HG03060 (cell line): ENCODE measurements around the gene KDM7A.
A peak's percentile ranks its signal among the peaks of the same experiment; 100 is the strongest.

ENCODE experiments used
- ATAC-seq: cut with Tn5 transposase; IDR thresholded peaks from one replicate; pipeline ENCODE4 v1.9.1; 2021; ENCODE audit warnings: low read depth, moderate number of reproducible peaks; ENCODE audit not compliant: unreplicated experiment

KDM7A gene

GRCh38 chr7:140059273-140060242, 117.2 kb downstream of the KDM7A start:
- ATAC-seq = no peak

GRCh38 chr7:140058517-140058916, 118.3 kb downstream of the KDM7A start:
- no peak for ATAC-seq

GRCh38 chr7:140057143-140057535, 119.6 kb downstream of the KDM7A start:
- no peak for ATAC-seq

- ATAC-seq = no peak
Measured at GRCh38 chr7:140056431-140057142, 120.2 kb downstream of the KDM7A start.

- no peak for ATAC-seq
Measured at GRCh38 chr7:140055833-140056232, 121.0 kb downstream of the KDM7A start.

- ATAC-seq = no peak
Measured at GRCh38 chr7:140054751-140055150, 122.0 kb downstream of the KDM7A start.

- ATAC-seq = peak; percentile 81
Measured at GRCh38 chr7:140053812-140054539, 122.8 kb downstream of the KDM7A start.

GRCh38 chr7:140051820-140052219, 125.0 kb downstream of the KDM7A start:
- no peak for ATAC-seq

- ATAC-seq = no peak
Measured at GRCh38 chr7:140050100-140050499, 126.7 kb downstream of the KDM7A start.

- ATAC-seq = no peak
Measured at GRCh38 chr7:140049339-140050024, 127.3 kb downstream of the KDM7A start.

- no peak for ATAC-seq
Measured at GRCh38 chr7:140048989-140049338, 127.8 kb downstream of the KDM7A start.

GRCh38 chr7:140048138-140048537, 128.6 kb downstream of the KDM7A start:
- no peak for ATAC-seq

- ATAC-seq = no peak
Measured at GRCh38 chr7:140047197-140047596, 129.6 kb downstream of the KDM7A start.

GRCh38 chr7:140045697-140046096, 131.1 kb downstream of the KDM7A start:
- ATAC-seq = no peak

- ATAC-seq = no peak
Measured at GRCh38 chr7:140044251-140044650, 132.5 kb downstream of the KDM7A start.

GRCh38 chr7:140042386-140042670, 134.5 kb downstream of the KDM7A start:
- ATAC-seq = no peak

GRCh38 chr7:140041659-140042385, 135.0 kb downstream of the KDM7A start:
- no peak for ATAC-seq

- no peak for ATAC-seq
Measured at GRCh38 chr7:140039896-140040295, 136.9 kb downstream of the KDM7A start.

GRCh38 chr7:140039066-140039465, 137.7 kb downstream of the KDM7A start:
- no peak for ATAC-seq
